OCI-LY7 (cell line): ENCODE measurements around the gene VEPH1. TPM values are rescaled to one million over a fixed set of nuclear protein-coding genes. Genes with fewer than 3 reads are reported as not detected.

ENCODE experiments used
- BruUV-seq: library from RNA; stranded (reverse); fragments of 400-500 nt; replicated peaks from 2 replicates; lab custom pipeline; 2021; lab: Mats Ljungman, UMichigan
- CTCF ChIA-PET: fragments of 300-600 bp; sonication (Branson Sonifier 250); formaldehyde crosslinking; loops from one replicate; lab custom pipeline; 2022; ENCODE audit warnings: antibody characterized with exemption; ENCODE audit not compliant: unreplicated experiment; lab: Charles Lee
- POLR2A ChIA-PET: fragments of 300-600 bp; sonication (Branson Sonifier 250); formaldehyde crosslinking; loops from one replicate; lab custom pipeline; 2022; ENCODE audit warnings: antibody characterized with exemption; lab: Charles Lee
- DNase-seq: peaks from one replicate; pipeline ENCODE4 v3.0.0-alpha.2; 2015; ENCODE audit warnings: low spot score
- H2AFZ ChIP-seq: fragments of 200-600 bp; sonication (generic), shearing (Covaris generic); 2 replicates; pipeline ENCODE4 v1.6.1; 2014; ENCODE audit warnings: mild to moderate bottlenecking, antibody characterized with exemption, low read length, moderate library complexity
- H3K27ac ChIP-seq: fragments of 200-600 bp; sonication (generic); 2 replicates; pipeline ENCODE4 v1.5.1; 2014; ENCODE audit warnings: mixed run types, low read depth, mild to moderate bottlenecking, moderate library complexity, low read length, inconsistent platforms; ENCODE audit not compliant: poor library complexity, severe bottlenecking
- H3K36me3 ChIP-seq: fragments of 200-600 bp; sonication (generic); 2 replicates; pipeline ENCODE4 v1.6.1; 2014; ENCODE audit warnings: mild to moderate bottlenecking, antibody characterized with exemption, low read length, moderate library complexity, mixed read lengths; ENCODE audit not compliant: insufficient read depth
- H3K4me1 ChIP-seq: fragments of 200-600 bp; sonication (generic); 2 replicates; pipeline ENCODE4 v1.5.1; 2014; ENCODE audit warnings: mild to moderate bottlenecking, low read length; ENCODE audit not compliant: insufficient read depth, poor library complexity, severe bottlenecking
- H3K4me2 ChIP-seq: fragments of 200-600 bp; sonication (generic); 2 replicates; pipeline ENCODE4 v1.6.1; 2014; ENCODE audit warnings: mild to moderate bottlenecking, low read length
- H3K4me3 ChIP-seq: fragments of 200-600 bp; sonication (generic); 2 replicates; pipeline ENCODE4 v1.5.1; 2014; ENCODE audit warnings: mild to moderate bottlenecking, low read depth, low read length; ENCODE audit not compliant: poor library complexity, severe bottlenecking
- H3K79me2 ChIP-seq: fragments of 200-600 bp; sonication (generic); 2 replicates; pipeline ENCODE4 v1.6.1; 2016; ENCODE audit warnings: low read depth, mild to moderate bottlenecking, low read length, moderate library complexity, mixed read lengths; ENCODE audit not compliant: insufficient read depth
- H3K9me2 ChIP-seq: fragments of 200-600 bp; sonication (generic); 2 replicates; pipeline ENCODE4 v1.6.1; 2016; ENCODE audit warnings: mild to moderate bottlenecking, low read length, mixed read lengths; ENCODE audit not compliant: insufficient read depth
- H3K9me3 ChIP-seq: fragments of 200-600 bp; sonication (generic); 2 replicates; pipeline ENCODE4 v1.6.1; 2014; ENCODE audit warnings: mild to moderate bottlenecking, mixed run types, low read length, mixed read lengths
- H4K20me1 ChIP-seq: fragments of 200-600 bp; sonication (generic); 2 replicates; pipeline ENCODE4 v1.6.1; 2014; ENCODE audit warnings: mild to moderate bottlenecking, antibody characterized with exemption, low read length, moderate library complexity, mixed read lengths; ENCODE audit not compliant: insufficient read depth
- EZH2phosphoT487 ChIP-seq: fragments of 200-600 bp; sonication (generic); IDR thresholded peaks from 2 replicates; pipeline ENCODE4 v1.6.1; 2018; ENCODE audit warnings: low read depth, borderline replicate concordance, mild to moderate bottlenecking, mixed run types, antibody characterized with exemption, low read length, moderate library complexity, mixed read lengths
- intact Hi-C: fragments of 100-400 bp; cut with micrococcal nuclease; formaldehyde crosslinking; loops from one replicate; pipeline ENCODE4 v1.10.0; 2022; ENCODE audit not compliant: unreplicated experiment
- total RNA-seq, 2 experiments: library from RNA; depleted of rRNA in 1 of 2; stranded (reverse); fragments of >200 nt in 1 of 2; shearing (Covaris generic) in 1 of 2; gene quantifications; 2 replicates each; pipeline ENCODE4 v1.2.3, GENCODE V29; 2014 to 2022
- TF ChIP-seq, protein P1 (sequence below): fragments of 200-600 bp; sonication (generic); conservative IDR thresholded peaks from 2 replicates; pipeline ENCODE4 v1.5.1; 2014; ENCODE audit warnings: mild to moderate bottlenecking, antibody characterized with exemption, low read length, moderate library complexity, mixed read lengths

Gene VEPH1
- total RNA-seq, 2 experiments from 2014 or later, result not detected

DNA sequence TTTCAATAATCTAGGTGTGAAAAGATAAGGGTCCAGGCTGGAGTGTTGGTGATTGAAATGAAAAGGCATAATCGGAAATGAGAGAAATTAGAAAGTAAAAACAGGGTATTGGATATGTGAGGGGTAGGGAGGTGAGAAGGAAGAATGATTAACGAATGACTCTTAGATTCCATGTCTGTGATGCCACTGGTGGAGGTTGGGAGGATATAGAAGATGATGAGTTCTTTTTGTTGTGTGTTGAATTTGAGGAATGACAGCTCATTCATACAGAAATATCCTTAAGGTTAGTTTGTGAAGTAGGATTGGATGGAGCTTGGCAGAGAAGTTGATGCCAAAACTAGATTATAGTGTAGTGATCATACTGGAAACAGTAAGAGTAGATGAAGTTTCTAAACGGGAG is 271.1 kb downstream of the VEPH1 start:
- Histone ChIP-seq H3K9me3 (no peaks in the 10 kb centered on the region), H3K27ac (no peak overlapping the region), H3K4me1 (no peaks in the 10 kb centered on the region), H3K79me2 (no peaks in the 10 kb centered on the region), H3K9me2 (no peaks in the 10 kb centered on the region), H3K4me3 (no peak overlapping the region), H4K20me1 (no peaks in the 10 kb centered on the region), H3K4me2 (no peak overlapping the region), H2AFZ (no peak overlapping the region), H3K36me3 (no peaks in the 10 kb centered on the region)
- TF ChIP-seq, protein P1, sequence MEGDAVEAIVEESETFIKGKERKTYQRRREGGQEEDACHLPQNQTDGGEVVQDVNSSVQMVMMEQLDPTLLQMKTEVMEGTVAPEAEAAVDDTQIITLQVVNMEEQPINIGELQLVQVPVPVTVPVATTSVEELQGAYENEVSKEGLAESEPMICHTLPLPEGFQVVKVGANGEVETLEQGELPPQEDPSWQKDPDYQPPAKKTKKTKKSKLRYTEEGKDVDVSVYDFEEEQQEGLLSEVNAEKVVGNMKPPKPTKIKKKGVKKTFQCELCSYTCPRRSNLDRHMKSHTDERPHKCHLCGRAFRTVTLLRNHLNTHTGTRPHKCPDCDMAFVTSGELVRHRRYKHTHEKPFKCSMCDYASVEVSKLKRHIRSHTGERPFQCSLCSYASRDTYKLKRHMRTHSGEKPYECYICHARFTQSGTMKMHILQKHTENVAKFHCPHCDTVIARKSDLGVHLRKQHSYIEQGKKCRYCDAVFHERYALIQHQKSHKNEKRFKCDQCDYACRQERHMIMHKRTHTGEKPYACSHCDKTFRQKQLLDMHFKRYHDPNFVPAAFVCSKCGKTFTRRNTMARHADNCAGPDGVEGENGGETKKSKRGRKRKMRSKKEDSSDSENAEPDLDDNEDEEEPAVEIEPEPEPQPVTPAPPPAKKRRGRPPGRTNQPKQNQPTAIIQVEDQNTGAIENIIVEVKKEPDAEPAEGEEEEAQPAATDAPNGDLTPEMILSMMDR, result no peak
- TF ChIP-seq EZH2phosphoT487, result no peak
- intact Hi-C loops, result no loop called here
- no peak for DNase-seq
- ChIA-PET POLR2A (no interaction called here), CTCF (no interaction called here)
- no TSS peak for BruUV-seq

DNA sequence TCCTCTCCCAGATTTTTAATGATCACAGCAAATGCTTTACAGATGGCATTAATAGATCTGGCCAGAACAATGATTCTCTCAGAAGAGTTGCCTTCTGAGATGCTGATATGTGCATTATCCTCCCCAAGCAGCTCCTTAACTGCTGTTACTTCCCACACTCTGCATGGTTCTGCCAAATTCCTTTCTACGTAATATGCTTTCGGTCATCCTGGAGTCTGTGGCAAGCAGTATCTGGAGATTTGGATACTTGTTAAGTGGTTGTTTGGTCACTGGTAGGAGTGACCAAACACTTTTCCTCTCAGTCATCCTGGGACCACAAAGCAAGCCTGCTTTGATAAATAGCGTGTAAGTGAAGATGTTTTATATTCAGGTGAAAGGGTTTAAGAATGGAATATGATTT is 272.1 kb downstream of the VEPH1 start:
- POLR2A ChIA-PET, result no interaction called here
- Histone ChIP-seq H2AFZ (no peak overlapping the region), H3K27ac (no peak overlapping the region), H3K36me3 (no peaks in the 10 kb centered on the region), H3K4me1 (no peaks in the 10 kb centered on the region), H3K4me2 (no peak overlapping the region), H3K4me3 (no peak overlapping the region), H3K9me2 (no peaks in the 10 kb centered on the region), H4K20me1 (no peaks in the 10 kb centered on the region), H3K79me2 (no peaks in the 10 kb centered on the region), H3K9me3 (no peaks in the 10 kb centered on the region)
- TF ChIP-seq, protein P1, result no peak
- no peak for TF ChIP-seq EZH2phosphoT487
- CTCF ChIA-PET, result no interaction called here
- intact Hi-C loops, result no loop called here
- no peak for DNase-seq
- BruUV-seq, result no TSS peak

DNA sequence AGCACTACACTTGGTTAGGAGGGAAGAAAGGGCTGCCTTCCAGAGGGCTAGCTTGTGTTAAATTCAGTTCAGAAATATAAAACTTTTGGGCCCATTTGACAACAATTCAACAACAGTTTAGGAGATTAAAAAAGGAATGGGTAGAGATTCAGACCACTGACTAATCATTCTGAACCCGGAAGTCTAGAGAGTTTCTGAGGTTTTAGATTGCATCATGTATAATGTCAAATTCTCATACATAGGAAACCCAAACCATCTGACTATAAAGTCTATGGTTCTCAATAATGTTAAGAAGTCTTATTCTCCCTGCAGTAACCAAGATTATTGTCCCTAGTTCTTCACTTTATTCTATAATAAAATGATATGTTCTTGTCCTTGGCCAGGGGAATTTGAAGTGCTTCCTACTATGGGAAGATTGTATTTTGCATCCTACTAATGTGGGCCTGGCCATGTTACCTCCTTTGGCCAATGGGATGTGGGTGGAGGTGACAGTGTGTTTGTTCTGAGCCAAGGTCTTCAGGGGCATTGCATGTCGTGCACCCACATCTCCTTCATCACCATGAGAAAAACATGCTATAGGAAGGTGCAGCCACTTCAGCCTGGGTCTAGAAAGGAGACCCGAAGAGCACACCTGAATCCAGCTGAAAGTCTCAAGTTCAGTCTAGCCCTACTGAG is 276.9 kb downstream of the VEPH1 start:
- Histone ChIP-seq H3K79me2 (no peaks in the 10 kb centered on the region), H4K20me1 (no peaks in the 10 kb centered on the region), H3K9me2 (no peaks in the 10 kb centered on the region), H3K4me1 (no peaks in the 10 kb centered on the region), H3K36me3 (no peaks in the 10 kb centered on the region), H2AFZ (no peak overlapping the region), H3K4me2 (no peak overlapping the region), H3K27ac (no peak overlapping the region), H3K4me3 (no peak overlapping the region), H3K9me3 (no peaks in the 10 kb centered on the region)
- intact Hi-C loops, result no loop called here
- CTCF ChIA-PET, result no interaction called here
- POLR2A ChIA-PET, result interaction anchor here (0.6 to 1.4 kb wide), 2 partner anchors 14 to 43 kb away, joined by 3 to 4 read pairs; no protein-coding TSS in a partner anchor
- DNase-seq, result no peak
- no TSS peak for BruUV-seq
- TF ChIP-seq, protein P1, result no peak
- TF ChIP-seq EZH2phosphoT487, result no peak
